Lower leg skin (tissue), 3 donors: ENCODE data around the gene UBAP1.

Experiments used
- CTCF ChIP-seq, 3 donors: fragments of 450-650 bp; IDR thresholded peaks; one replicate each; pipeline ENCODE4 v1.5.1; 2016; ENCODE audit warnings: antibody characterized with exemption in 3 of 3, mild to moderate bottlenecking in 3 of 3, moderate library complexity in 2 of 3
- POLR2A ChIP-seq, 2 donors: fragments of 450-650 bp; IDR thresholded peaks; one replicate each; pipeline ENCODE4 v1.6.1; 2016 to 2017; ENCODE audit warnings: antibody characterized with exemption in 2 of 2, mild to moderate bottlenecking in 1 of 2, moderate library complexity in 1 of 2

- no peak for TF ChIP-seq CTCF (IDR thresholded peaks at IDR 0.05)
- no peak for TF ChIP-seq POLR2A (IDR thresholded peaks at IDR 0.05)
Measured at GRCh38 chr9:34272101-34272541, 93.3 kb downstream of the UBAP1 start.
